Erythroblast (primary cell): ENCODE results near the gene PSMD6.

ENCODE experiments used
- GATA1 ChIP-seq: IDR thresholded peaks from 2 replicates; pipeline ENCODE4 v1.6.1; 2011; ENCODE audit warnings: low read depth, mild to moderate bottlenecking, control low read depth, low read length, moderate library complexity
- POLR2A ChIP-seq: IDR thresholded peaks from 2 replicates; pipeline ENCODE4 v1.6.1; 2011; ENCODE audit warnings: mild to moderate bottlenecking, low read length

- TF ChIP-seq POLR2A, result no peak
- TF ChIP-seq GATA1, result no peak
Observed at GRCh38 chr3:63976872-63977200, 46.5 kb downstream of the PSMD6 start.
